HG03108 (cell line): ENCODE measurements around the gene LSM14A.

Experiments
- ATAC-seq: cut with Tn5 transposase; IDR thresholded peaks from one replicate; pipeline ENCODE4 v1.9.1; 2021; ENCODE audit warnings: moderate library complexity; ENCODE audit not compliant: unreplicated experiment

LSM14A gene

DNA sequence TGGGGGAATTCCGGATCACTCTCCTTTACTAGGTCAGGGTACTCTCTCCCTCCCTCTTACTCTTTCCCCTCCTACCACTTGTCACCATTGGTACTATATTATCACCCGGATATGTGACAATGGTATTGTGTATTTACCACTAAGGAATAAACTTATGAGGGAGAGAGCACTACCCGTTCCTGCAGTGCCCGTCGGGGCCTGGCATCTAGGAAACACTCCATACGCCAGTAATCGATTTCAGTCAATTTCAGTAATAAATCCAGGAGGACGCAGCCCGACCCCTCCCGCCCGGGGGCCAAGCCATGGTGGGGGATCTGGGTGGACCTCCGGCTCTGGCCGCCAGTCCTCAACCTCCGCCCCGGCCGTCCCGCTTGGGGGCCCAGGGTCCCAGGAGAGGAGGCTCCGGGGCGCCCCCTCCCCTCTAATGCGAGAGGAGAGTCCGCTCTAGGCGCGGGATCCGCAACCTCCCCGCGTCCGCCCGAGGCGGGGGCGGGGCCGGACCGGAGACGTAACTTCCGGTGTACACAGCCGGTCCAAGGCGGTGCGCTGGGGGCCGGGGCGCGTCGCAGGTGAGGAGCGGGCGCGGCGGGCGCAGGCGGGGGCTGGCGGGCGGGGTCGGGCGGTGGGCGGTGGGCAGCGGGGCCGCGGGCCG lies 81.9 kb downstream of the LSM14A start, which contains the start of gene GARRE1:
GARRE1 (plus strand) TSS at position 509 of the 652 bp plus-strand sequence. CDS start 45,920 bp downstream, outside the sequence.
- peak; percentile 91 for ATAC-seq

DNA sequence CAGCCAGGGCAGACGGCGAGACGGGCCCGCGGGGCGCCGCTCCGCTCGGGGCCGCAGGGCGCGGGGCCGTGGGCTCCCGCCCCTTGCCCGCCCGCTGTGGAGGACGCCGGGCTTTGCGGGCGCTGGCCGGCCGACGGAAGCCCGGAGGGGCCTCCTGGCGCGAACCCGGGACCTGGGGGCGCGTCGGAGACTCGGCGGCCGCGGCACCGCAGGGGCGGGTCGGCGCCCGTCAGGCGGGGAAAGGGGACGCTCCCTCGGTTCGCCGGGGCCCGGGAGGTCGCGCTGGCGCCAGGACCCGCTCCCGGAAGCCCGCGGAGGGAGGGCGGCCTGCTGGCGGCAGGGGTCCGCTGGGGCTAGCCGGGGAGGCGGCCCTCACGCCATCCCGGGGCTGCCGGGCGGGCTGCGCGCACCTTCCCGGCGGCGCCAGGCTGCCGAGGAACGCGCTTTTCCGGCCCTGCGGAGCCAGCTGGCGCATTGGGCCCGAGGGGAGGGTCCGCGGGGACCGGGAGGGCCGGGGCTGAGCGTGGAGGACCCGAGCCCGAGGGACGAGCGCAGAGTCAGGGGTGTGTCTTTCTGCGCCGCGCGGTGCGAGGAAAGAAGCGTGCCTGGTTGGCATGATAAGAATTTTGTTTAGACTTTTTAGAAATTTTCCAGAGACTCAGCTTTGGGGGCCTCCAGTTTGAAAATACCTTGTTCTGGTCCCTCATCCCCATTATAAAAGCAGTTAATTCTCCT lies 82.6 kb downstream of the LSM14A start:
- peak; percentile 39 for ATAC-seq

DNA sequence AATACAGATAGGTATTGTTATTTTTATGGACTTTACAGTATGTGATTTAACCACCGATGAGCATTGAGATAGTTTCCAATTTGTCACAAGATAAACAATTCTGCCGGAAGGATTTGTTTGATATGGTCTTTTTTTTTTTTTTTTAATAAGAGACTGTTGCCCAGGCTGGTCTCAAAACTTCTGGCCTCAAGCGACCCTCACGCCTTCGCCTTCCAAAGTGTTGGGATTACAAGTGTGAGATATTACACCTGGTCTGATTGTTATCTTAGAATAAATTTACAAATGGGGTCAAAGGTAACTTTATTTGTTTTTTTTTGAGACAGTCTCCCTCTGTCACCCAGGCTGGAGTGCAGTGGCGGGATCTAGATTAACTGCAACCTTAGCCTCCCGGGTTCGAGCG lies 83.2 kb downstream of the LSM14A start:
- no peak for ATAC-seq

DNA sequence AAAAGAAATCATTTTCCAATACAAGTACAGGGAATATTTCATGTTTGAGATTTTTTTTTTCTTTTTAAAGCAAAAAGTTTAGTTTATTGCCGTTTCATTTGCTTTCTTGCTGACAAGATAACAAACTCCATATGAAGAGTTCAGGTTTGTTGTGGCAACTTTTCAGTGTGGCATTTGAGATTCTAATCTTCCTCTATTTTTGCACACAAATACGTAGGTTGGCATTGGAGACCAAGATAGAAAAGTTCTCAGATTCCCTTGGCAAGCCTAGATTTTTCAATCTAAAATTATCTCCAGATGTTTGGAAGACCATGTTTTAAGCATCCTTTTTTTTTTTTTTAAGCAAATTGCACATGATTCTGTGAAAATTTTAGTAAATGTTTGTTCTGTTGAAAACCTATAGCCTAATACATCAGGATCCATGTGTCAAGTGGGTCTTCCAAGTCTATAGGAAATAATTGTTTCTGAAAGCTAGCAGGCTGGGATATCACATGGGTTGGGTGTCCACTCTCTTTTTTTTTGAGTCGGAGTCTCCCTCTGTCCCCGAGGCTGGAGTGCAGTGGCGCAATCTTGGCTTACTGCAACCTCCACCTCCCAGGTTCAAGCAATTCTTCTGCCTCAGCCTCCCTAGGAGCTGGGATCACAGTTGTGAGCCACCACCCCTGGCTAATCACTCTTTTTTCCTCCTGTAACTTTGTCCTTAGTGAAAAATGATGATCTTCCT lies 84.7 kb downstream of the LSM14A start:
- no peak for ATAC-seq

DNA sequence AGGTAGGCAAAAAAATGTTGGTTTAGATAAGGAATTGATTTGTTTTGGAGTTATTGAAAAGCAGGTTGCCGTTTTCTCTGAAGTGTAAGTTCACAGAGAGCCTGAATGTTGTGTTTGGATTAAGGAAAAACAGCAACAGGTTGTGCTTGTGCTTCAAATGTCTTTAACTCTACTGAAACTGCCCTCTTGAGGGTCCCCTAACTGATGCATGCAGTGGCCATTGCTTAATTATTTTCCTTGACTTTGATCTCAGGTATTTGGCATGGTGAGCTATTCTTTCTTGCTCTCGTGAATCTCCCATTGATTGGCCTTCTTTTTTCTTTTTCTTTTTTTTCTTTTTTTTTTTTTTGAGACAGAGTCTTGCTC lies 85.2 kb downstream of the LSM14A start:
- ATAC-seq: no peak

DNA sequence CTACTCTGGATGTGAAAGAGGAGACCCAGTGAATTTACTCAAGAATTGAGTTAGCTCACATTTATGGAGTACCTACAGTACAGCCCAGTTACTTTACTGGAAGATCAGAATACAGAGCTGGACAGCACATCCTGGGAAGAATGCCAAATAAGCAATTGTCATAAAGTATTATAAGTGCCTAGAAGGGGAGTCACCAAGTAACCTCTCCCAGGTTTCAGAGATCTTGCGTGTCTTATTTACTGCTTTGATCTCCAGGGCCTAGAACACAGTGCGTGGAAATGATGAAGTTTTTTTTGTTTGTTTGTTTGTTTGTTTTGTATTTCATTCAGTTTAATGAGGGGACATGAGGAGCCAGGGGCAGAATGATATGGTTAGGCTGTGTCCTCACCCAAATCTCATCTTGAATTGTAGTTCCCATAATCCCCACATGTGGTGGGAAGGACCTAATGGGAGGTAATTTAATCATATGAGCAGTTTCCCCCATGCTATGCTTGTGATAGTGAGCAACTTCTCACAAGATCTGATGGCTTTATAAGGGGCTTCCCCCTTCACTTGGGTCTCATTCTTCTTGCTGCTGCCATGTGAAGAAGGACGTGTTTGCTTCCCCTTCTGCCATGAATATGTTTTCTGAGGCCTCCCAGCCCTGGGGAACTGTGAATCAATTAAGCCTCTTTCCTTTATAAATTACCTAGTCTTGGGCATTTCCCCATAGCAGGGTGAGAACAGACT lies 87.2 kb downstream of the LSM14A start:
- no peak for ATAC-seq

DNA sequence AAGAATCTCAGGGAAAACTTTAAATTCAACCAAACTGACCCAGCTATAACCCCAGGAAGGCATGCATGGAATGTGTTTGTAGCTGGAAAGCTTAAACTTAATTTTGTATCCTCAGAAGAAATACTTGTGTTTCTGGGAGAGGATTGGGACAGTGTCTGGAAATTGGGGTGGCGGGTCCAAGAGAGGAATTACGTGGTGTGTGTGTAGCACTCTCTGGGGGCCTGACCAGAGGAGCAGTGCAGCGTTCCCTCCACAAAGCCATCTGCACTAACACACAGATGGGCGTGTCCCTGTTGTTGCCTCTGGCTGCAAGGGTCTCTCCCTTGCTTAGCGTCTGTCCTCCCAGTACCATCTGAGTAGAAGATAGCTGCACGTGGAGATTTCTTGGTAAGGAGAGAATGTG lies 88.5 kb downstream of the LSM14A start:
- no peak for ATAC-seq

DNA sequence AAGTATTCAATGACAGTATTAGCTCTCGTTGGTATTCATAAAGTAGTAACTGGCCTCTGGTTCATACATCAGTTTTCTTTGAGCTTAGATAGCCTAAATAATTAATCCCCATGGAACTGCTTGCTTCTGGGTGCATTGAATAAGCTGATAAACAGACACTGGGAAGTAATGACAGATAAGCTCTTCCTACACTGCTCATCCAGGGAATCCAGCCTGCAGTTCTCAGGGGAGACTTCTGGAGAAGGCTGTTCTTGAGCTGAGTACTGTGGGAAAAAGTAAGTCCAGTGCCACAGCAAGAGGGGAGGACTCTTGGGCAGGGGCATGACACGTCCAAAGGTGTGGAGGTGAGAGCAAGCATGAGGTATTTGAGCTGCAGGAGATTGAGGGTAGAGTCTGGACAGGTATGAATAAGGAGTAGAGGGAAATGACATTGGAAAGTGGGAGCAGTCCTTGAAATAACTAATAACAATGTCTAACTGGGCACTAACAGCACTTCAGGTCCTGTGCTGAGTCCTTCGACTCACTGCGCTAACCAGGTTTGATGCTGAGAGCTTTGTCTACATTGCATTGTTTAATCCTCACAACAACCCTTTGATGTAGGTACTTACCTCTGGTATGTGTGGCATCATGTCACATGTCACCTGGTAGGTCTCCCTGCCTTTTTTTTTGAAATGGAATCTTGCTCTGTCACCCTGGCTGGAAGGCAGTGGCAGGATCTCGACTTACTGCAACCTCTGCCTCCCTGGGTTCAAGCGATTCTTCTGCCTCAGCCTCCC lies 89.2 kb downstream of the LSM14A start:
- ATAC-seq: no peak

DNA sequence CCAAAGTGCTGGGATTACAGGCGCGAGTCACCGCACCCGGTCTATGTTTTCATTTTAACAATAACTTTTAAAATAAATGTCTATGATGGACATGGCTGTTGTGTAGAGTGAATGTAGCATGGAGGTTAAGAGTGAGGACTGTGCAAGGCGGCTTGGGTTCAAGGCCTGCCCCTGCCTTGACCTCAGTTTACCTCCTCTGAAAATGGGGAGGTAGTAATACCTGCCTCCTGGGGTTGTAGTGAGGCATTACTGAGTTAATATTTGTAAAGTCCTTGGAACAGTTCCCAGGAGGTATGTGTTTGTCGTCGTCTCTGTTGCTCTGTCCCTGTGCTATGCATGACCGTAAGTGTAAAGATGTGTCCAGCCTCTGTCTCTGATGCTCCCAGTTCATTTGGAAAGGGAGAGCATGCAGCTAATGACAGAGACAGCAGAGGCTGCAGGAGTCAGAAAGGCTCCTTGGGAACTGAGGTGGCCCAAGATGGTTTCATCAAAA lies 91.5 kb downstream of the LSM14A start:
- no peak for ATAC-seq

DNA sequence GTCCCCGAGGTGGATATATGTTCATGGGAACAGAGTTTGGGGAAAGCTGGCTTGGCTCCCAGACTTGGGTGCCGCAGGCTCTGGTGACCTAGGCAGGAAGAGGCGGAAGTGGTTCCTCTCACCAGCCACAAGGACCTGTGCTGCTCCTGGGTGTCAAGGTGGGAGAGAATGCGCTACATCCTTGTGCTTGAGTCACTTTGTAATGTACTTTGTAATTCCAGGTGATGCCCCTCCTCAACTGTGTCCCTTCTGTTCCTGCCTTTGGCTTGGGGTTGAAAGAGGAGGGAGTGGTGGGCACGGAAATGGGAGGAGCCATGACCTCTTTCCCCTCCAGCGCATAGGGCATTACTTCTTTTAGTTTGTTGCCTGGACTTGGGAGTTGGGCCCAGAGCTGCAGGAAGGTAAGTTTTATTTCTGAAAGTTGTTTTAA lies 92.9 kb downstream of the LSM14A start:
- ATAC-seq: no peak

DNA sequence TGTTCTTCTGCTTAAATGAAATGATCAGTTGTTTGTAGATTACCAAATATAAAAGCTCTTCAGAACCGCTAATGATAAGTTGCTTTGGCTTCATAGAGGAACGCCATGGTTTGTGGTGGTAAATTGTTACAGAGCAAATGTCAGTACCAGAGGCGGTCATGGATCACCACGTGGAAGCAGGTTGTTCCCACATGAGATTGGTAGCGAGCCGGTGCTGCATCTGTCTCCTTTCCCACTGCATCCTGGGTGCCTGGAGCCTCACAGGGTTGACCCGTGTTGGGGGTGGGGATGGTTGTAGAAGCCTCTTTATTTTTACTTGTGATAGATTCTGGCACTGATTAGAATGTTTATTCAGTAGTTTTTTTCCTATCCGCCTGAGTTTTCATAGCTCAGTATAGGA lies 96.8 kb downstream of the LSM14A start:
- no peak for ATAC-seq

DNA sequence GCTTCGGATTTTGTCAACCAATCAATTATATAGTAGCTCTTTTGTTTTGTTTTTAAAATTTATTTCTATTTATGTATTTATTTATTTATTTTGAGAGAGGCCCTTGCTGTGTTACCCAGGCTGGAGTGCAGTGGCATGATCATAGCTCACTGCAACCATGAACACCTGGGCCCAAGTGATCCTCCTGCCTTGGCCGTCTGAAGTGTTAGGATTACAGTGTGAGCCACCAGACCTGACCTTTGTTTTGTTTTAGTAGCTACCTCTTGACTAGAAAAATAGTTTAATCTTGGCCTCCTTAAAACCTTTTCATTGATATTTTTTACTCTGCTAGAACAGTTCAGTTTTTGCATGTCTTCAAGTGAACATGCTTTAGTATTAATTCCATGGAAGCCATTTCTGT lies 97.2 kb downstream of the LSM14A start:
- ATAC-seq: no peak

DNA sequence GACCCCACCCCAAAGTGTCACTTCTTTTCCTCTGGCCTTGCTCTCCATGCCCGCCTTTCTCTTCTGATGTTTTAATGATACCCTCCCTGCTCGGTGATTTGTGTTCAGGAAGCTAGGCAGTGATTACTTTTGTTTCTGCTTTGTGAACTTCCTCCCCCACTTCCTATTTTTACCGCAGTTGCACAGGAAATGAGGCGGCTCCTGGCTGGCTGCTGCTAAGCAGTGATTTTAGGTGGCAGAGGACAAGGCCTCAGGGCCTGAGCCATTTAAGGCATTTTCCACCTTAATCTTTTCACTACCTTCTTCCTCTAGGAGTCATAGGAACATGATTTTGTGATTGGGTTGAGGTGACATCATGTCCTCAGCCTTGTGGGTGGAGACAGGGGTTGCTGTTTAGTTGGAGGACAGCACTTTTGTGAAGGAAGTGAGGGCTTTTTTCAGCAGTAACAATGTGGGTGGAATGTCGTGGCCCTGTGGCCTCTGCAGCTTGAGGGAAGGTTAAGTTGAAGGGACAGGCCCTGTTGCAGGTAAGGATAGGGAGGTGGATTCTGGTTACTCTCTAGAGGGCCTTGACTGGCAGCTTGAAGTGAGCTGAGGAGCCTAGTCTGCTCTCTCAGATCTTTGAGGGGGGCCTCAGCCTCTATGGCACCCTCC lies 97.8 kb downstream of the LSM14A start:
- ATAC-seq: peak; percentile 57

DNA sequence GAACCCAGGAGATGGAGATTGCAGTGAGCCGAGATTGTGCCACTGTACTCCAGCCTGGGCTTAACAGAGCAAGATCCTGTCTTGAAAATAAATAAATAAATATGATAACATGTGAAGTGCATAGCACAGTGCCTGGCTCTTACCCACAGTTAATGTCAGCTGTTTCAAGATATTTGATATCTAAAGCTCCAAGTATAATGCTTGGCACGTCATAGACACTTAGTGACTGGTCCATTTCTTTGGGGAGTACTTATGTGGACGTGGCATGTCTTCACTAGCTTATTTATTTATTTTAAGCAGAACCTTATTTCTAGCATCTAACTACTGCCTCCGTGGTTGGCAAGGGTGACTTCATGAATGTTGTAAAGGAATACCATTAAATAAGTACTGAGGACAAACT lies 100.8 kb downstream of the LSM14A start:
- no peak for ATAC-seq

DNA sequence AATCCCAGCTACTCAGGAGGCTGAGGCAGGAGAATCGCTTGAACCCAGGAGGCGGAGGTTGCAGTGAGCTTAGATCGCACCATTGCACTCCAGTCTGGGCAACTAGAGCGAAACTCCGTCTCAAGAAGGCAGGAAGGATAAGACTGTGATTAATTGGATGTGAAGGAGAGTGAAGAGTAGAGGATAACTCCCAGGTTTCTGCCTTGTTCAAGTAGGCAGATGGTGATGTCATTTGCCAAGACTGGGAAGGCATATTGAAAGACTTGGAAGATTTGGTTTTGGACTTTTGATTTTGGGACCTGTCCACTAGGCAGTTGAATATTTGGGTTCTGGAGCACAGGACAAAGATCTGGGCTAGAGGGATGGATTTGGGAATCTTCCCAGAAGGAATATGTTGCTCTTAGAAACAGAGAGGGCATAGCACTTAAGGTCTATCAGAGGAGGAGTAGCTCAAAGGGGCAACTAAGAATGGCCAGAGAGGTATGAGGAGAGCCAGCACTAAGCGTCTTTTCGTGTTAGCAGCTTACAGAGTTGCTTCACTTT lies 102.1 kb downstream of the LSM14A start:
- no peak for ATAC-seq

DNA sequence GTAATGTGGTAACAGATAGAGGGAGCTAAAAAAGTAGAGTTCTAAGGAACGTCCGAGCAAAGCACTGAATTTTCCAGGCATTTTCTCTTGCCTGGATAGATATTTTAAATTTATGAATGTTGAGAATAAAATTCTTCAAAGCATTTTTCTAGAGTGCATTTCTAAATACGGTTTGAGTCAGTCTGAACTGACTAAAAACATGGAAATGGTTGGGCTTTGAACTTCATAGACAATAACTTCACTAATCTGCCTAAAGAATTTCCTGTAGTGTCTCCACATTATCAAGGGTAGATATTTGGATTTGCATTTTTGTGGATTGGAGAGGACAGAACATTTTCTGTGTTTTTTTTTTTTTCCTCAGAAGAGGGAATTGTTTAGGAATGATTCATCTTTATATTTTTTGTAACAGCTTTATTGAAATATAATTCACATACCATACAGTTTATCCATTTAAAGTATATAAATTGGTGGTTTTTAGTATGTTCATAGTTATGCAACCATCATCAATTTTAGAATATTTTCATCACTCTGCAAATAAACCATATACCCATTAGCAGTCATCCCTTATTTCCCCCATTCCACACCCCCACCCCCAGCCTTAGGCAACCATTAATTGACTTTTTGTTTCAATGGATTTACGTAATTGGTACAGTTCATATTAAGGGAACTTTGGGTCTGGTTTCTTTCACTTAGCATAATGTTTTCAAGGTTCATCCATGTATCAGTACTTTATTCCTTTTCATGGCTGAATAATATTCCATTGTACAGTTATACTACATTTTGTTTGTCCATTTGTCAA lies 102.7 kb downstream of the LSM14A start:
- ATAC-seq: no peak

DNA sequence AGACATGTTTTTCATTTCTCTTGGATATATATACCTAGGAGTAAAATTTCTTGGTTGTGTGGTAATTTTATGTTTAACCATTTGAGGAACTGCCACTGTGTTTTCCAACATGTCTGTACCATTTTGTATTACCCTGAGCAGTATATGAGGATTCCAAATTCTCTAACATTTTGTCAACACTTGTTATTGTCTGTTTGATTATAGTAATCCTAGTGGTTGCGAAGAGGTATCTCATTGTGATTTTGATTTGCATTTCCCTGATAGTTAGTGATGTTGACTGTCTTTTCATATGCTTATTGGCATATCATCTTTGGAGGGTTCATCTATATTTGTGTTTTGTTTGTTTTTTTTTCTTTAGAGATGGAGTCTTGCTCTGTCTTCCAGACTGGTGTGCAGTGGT lies 103.4 kb downstream of the LSM14A start:
- no peak for ATAC-seq

DNA sequence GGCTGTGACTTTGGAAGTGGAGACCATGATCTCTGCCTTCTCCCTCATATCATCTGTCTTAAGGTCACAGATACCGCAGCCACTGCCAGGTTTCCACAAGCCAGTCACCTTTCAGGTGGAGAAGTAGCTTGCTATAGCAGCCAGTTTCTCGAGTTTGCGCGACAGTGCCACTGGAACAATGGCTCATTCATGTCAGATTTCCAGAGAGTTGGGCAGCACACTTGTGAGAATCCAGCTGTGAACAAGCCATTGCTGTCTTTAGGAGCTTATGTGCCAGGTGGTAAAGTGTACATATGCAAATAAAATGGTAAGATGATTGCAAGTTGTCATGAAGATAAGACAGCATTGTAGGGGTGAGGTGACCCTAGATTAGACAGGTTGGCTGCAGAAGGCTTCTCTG lies 104.3 kb downstream of the LSM14A start:
- no peak for ATAC-seq

DNA sequence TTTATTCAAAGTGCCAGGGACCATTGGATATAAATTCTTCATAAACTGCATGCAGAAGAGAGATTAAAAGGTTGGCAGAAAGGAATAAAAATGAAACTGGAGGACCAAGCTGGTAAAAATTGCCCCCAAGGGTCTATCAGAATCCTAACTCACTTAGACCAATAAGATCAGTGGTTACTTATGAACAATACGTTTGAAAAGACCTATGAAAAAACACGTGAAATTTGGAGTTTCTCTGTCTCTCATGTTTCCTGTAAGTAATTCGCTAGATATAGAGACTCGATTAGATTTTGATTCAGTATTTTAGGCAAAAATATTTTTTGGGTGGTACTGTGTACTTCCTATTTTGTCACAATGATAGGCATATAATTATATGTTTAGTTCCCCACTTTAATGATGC lies 104.9 kb downstream of the LSM14A start:
- no peak for ATAC-seq
